ENCODE data around the gene KRTAP10-3.
"Not testable (repeated sequence)": the region's sequence is repeated elsewhere in the genome, so short reads cannot be mapped to it uniquely, and the experiment has no call there.

DNA sequence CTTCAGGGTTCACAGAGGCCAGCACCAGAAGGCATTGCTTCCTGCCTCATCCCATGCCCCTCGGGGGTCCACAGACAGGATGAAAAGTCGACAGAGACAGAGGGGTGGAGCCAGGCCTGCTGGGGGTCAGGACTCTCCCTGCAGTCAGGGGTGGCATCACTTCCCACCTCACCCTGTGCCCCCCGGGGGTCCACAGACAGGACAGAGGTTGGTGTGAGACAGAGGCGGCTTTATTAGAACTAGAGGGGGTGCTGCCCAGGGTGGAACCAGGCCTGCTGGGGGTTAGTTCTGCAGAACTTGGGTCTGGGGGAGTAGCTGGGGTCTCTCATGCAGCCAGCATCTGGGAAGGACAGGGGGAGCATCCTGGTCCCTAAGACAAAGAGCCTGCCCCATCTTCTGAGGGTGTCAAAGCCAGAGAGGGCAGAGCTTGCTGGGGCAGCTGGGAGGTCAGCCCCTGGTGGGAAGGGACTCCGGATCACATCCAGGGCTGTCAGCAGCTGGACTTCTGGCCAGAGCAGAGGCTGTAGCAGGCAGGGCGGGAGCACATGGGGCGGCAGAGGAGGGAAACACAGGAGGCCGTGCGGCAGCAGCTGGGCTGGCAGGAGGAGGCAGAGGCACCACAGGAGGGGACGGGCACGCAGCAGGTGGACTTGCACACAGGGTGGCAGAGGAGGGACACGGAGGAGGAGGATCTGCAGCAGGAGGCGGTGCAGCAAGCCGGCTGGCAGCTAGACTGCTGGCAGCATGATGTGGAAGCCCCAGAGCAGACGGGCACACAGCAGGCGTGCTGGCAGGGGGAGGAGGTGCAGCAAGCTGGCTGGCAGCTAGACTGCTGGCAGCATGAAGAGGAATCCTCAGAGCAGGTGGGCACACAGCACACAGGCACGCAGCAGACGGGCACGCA is 32.6 kb upstream of the KRTAP10-3 start:
- TF ChIP-seq, protein P1, sequence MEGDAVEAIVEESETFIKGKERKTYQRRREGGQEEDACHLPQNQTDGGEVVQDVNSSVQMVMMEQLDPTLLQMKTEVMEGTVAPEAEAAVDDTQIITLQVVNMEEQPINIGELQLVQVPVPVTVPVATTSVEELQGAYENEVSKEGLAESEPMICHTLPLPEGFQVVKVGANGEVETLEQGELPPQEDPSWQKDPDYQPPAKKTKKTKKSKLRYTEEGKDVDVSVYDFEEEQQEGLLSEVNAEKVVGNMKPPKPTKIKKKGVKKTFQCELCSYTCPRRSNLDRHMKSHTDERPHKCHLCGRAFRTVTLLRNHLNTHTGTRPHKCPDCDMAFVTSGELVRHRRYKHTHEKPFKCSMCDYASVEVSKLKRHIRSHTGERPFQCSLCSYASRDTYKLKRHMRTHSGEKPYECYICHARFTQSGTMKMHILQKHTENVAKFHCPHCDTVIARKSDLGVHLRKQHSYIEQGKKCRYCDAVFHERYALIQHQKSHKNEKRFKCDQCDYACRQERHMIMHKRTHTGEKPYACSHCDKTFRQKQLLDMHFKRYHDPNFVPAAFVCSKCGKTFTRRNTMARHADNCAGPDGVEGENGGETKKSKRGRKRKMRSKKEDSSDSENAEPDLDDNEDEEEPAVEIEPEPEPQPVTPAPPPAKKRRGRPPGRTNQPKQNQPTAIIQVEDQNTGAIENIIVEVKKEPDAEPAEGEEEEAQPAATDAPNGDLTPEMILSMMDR (conservative IDR thresholded peaks at IDR 0.05; ENCODE audit: low read depth, low read length): not testable (repeated sequence)
- TF ChIP-seq EZH2 (IDR thresholded peaks at IDR 0.05; ENCODE audit: low read length, unreplicated experiment): not testable (repeated sequence)

Measured in PC-3 (cell line).